HepG2 (cell line): Measurements from ENCODE around the gene VRK1. TPM values are rescaled to one million over a fixed set of nuclear protein-coding genes. Genes with fewer than 3 reads are reported as not detected.

Experiments used
- ARNT ChIP-seq: fragments of 450-650 bp; IDR thresholded peaks from 2 replicates; pipeline ENCODE4 v1.6.1; 2017
- ATF7-NPFF ChIP-seq: sonication (generic); formaldehyde crosslinking; IDR thresholded peaks from 2 replicates; pipeline ENCODE4 v1.8.1; 2023; ENCODE audit warnings: mild to moderate bottlenecking, low read depth, missing genetic modification reagents, moderate library complexity
- CHCHD3 ChIP-seq: sonication (generic); formaldehyde crosslinking; IDR thresholded peaks from 2 replicates; pipeline ENCODE4 v1.8.0; 2022; ENCODE audit warnings: mild to moderate bottlenecking, missing genetic modification reagents, moderate library complexity
- HIC2 ChIP-seq: sonication (generic); formaldehyde crosslinking; IDR thresholded peaks from 2 replicates; pipeline ENCODE4 v1.9.0; 2022; ENCODE audit warnings: low read depth, missing genetic modification reagents
- IRF2 ChIP-seq: IDR thresholded peaks from 2 replicates; pipeline ENCODE4 v1.6.1; 2018; ENCODE audit warnings: missing genetic modification reagents, missing compliant biosample characterization
- MEIS1 ChIP-seq: sonication (generic); formaldehyde crosslinking; IDR thresholded peaks from 2 replicates; pipeline ENCODE4 v1.9.0; 2021; ENCODE audit warnings: mild to moderate bottlenecking, missing genetic modification reagents, moderate library complexity, borderline replicate concordance
- SNRNP70 ChIP-seq: fragments of 200-400 bp; formaldehyde crosslinking; IDR thresholded peaks from 2 replicates; pipeline ENCODE4 v1.6.1; 2017; ENCODE audit warnings: mild to moderate bottlenecking, low read depth, low read length, moderate library complexity
- SOX13 ChIP-seq, 3 experiments: fragments of 450-650 bp in 1 of 3; sonication (generic) in 1 of 3; formaldehyde crosslinking in 1 of 3; IDR thresholded peaks in 2 of 3; conservative IDR thresholded peaks in 1 of 3; 2 replicates each; pipeline versions ENCODE4 v1.5.0 to v1.6.1; 2016 to 2020; ENCODE audit warnings: antibody characterized with exemption in 1 of 3, mild to moderate bottlenecking in 1 of 3, missing compliant biosample characterization in 1 of 3, missing genetic modification reagents in 1 of 3, moderate library complexity in 1 of 3
- THAP9 ChIP-seq: sonication (generic); formaldehyde crosslinking; IDR thresholded peaks from 2 replicates; pipeline ENCODE4; 2020; ENCODE audit warnings: missing genetic modification reagents, mild to moderate bottlenecking, borderline replicate concordance
- YY1 ChIP-seq: IDR thresholded peaks from 2 replicates; pipeline ENCODE4 v1.6.1; 2011; ENCODE audit warnings: low read length, low read depth, moderate library complexity, mild to moderate bottlenecking; ENCODE audit not compliant: insufficient read depth, insufficient replicate concordance
- ZHX2 ChIP-seq, 2 experiments: sonication (generic) in 1 of 2; formaldehyde crosslinking in 1 of 2; IDR thresholded peaks; 2 replicates each; pipeline versions ENCODE4 v1.6.1 to v1.9.0; 2014 to 2022; ENCODE audit warnings: antibody characterized with exemption in 1 of 2, borderline replicate concordance in 1 of 2, inconsistent platforms in 1 of 2, low read depth in 1 of 2, missing genetic modification reagents in 1 of 2
- ZNF143 ChIP-seq: sonication (generic); formaldehyde crosslinking; IDR thresholded peaks from 2 replicates; pipeline ENCODE4 v1.4.0; 2020; ENCODE audit warnings: missing genetic modification reagents
- ZNF501 ChIP-seq: sonication (generic); formaldehyde crosslinking; IDR thresholded peaks from 2 replicates; pipeline ENCODE4 v1.5.1; 2020; ENCODE audit warnings: mild to moderate bottlenecking, moderate library complexity, missing genetic modification reagents
- ZNF784 ChIP-seq: sonication (generic); formaldehyde crosslinking; IDR thresholded peaks from 2 replicates; pipeline ENCODE4 v1.5.1; 2020; ENCODE audit warnings: missing genetic modification reagents, mild to moderate bottlenecking, borderline replicate concordance
- ZNF841 ChIP-seq: sonication (generic); formaldehyde crosslinking; IDR thresholded peaks from 2 replicates; pipeline ENCODE4 v1.8.1; 2023; ENCODE audit warnings: missing genetic modification reagents, borderline replicate concordance
- polyA plus RNA-seq, 8 experiments: library from polyadenylated mRNA; depleted of rRNA in 3 of 8; stranded (reverse) in 7 of 8; unstranded in 1 of 8; fragments of >200 nt; fragmentation: Illumina TruSeq in 4 of 8; extraction: Trizol in 4 of 8; gene quantifications; 2 replicates each; pipeline versions ENCODE4 v1.2.1 to v1.2.3, GENCODE V29; 2011 to 2016; ENCODE audit warnings: low read depth in 4 of 8, missing spikeins in 1 of 8, mixed read lengths in 1 of 8; ENCODE audit not compliant: insufficient read depth in 1 of 8
- total RNA-seq, 5 experiments: library from RNA; depleted of rRNA; stranded (reverse); fragments of >200 nt; fragmentation: Illumina TruSeq; extraction: Trizol; gene quantifications; 2 replicates each; pipeline ENCODE4 v1.2.3, GENCODE V29; 2016; ENCODE audit warnings: low read depth in 1 of 5

VRK1 gene
- total and polyA plus RNA-seq, 2 of the 13 experiments (the other 11 are each of a cell fraction or from before 2014, with no cell fraction given) = 7.9 to 51.3 TPM

- TF ChIP-seq ZNF841 = no peak
- peak; percentile 87; the same call in 1 of the 2 replicates for TF ChIP-seq ATF7-NPFF (CRISPR knock-in tag)
- peak; percentile 95 for TF ChIP-seq ZNF143 (CRISPR knock-in tag)
- TF ChIP-seq SNRNP70 = no peak
- TF ChIP-seq ZNF501 = no peak
- TF ChIP-seq ZHX2 (IDR thresholded peaks at IDR 0.05; ENCODE audit: low read depth) = 0 out of 2 replicates have a peak, but pooled peaks have one; percentile 47
- 0 out of 2 replicates have a peak, but pooled peaks have one; percentile 50 for TF ChIP-seq ZHX2 (CRISPR knock-in tag; IDR thresholded peaks at IDR 0.05; ENCODE audit: borderline replicate concordance)
- TF ChIP-seq MEIS1 (CRISPR knock-in tag) = 0 out of 2 replicates have a peak, but pooled peaks have one; percentile 3
- peak; percentile 74 for TF ChIP-seq YY1
- peak; percentile 87 for TF ChIP-seq CHCHD3 (CRISPR knock-in tag)
- TF ChIP-seq ZNF784 (CRISPR knock-in tag) = 0 out of 2 replicates have a peak, but pooled peaks have one; percentile 29
- no peak for TF ChIP-seq THAP9 (CRISPR knock-in tag)
- peak; percentile 70 for TF ChIP-seq IRF2 (CRISPR knock-in tag)
- TF ChIP-seq HIC2 (CRISPR knock-in tag) = no peak
- no peak for TF ChIP-seq SOX13 (IDR thresholded peaks at IDR 0.05)
- TF ChIP-seq SOX13 (CRISPR knock-in tag; conservative IDR thresholded peaks at IDR 0.05 in 1 of 2, IDR thresholded peaks at IDR 0.05 in 1 of 2) = peak in 1 of 2 experiments; percentile 37; a peak in 1 of 4 replicates
- TF ChIP-seq ARNT = no peak
Measured at GRCh38 chr14:96796851-96797581, at the start of gene VRK1 (continued).
